ENCODE data around the gene SLC39A8. TPM values are rescaled to one million over a fixed set of nuclear protein-coding genes. Genes with fewer than 3 reads are reported as not detected.
"Not testable (repeated sequence)": the region's sequence is repeated elsewhere in the genome, so short reads cannot be mapped to it uniquely, and the experiment has no call there.

SLC39A8 gene
- total RNA-seq, 3 donors from 2014 or later (not counting 1 experiment from before 2014, with no cell fraction given), result 18.0 to 20.0 (median 18.2) TPM

- intact Hi-C loops (cut with micrococcal nuclease), result no loop called here
- TF ChIP-seq CTCF (IDR thresholded peaks at IDR 0.05), result no peak
- Mint-ChIP-seq H3K4me3 (no peak overlapping the region), H3K27me3 (ENCODE audit: low read depth in 2 of 2) (peaks cover 0 to 4% of the 10 kb centered on the region in 2 donors), H3K4me1 (no peaks in the 10 kb centered on the region), H3K27ac (no peak overlapping the region), H3K36me3 (no peaks in the 10 kb centered on the region), H3K9me3 (no peaks in the 10 kb centered on the region)
- no peak overlapping the region for H3K4me3 ChIP-seq (ENCODE audit: low read length)
- ATAC-seq (no peak), DNase-seq (no peak)
- H3K27me3 ChIP-seq (ENCODE audit: control insufficient read depth, insufficient read depth, low read length), result no peaks in the 10 kb centered on the region
- no peaks in the 10 kb centered on the region for H3K4me1 ChIP-seq (ENCODE audit: control insufficient read depth, insufficient read depth, low read length)
- H3K27ac ChIP-seq (ENCODE audit: low read length), result no peak overlapping the region
- H3K36me3 ChIP-seq (ENCODE audit: control insufficient read depth, insufficient read depth, low read length), result no peaks in the 10 kb centered on the region
- 100% methylated on average over 2 of the region's 2 CpGs for WGBS (ENCODE audit: insufficient coverage)
- no peaks in the 10 kb centered on the region for H3K9me3 ChIP-seq (ENCODE audit: control insufficient read depth, insufficient read depth, low read length)
Measured at GRCh38 chr4:102362922-102363432, 17.7 kb upstream of the SLC39A8 start.

GRCh38 chr4:102358128-102358527 is 12.8 kb upstream of the SLC39A8 start:
- peaks cover 5 to 12% of the 10 kb centered on the region in 2 donors for H3K27me3 Mint-ChIP-seq (ENCODE audit: low read depth in 2 of 2)
- no peaks in the 10 kb centered on the region for H3K9me3 ChIP-seq (ENCODE audit: control insufficient read depth, insufficient read depth, low read length)
- no peaks in the 10 kb centered on the region for H3K36me3 ChIP-seq (ENCODE audit: control insufficient read depth, insufficient read depth, low read length)
- no peak for DNase-seq
- no peaks in the 10 kb centered on the region for H3K27me3 ChIP-seq (ENCODE audit: control insufficient read depth, insufficient read depth, low read length)
- no peak overlapping the region for H3K4me3 Mint-ChIP-seq
- H3K4me3 ChIP-seq (ENCODE audit: low read length), result no peak overlapping the region
- no peaks in the 10 kb centered on the region for H3K9me3 Mint-ChIP-seq
- H3K36me3 Mint-ChIP-seq, result no peaks in the 10 kb centered on the region
- H3K4me1 Mint-ChIP-seq, result no peaks in the 10 kb centered on the region
- no peak for ATAC-seq
- H3K27ac Mint-ChIP-seq, result no peak overlapping the region
- WGBS (ENCODE audit: insufficient coverage), result 90% methylated on average over 3 of the region's 3 CpGs
- H3K27ac ChIP-seq (ENCODE audit: low read length), result no peak overlapping the region
- TF ChIP-seq CTCF (IDR thresholded peaks at IDR 0.05), result no peak
- no peaks in the 10 kb centered on the region for H3K4me1 ChIP-seq (ENCODE audit: control insufficient read depth, insufficient read depth, low read length)
- intact Hi-C loops (cut with micrococcal nuclease), result no loop called here

- intact Hi-C loops (cut with micrococcal nuclease); H3K27ac Mint-ChIP-seq; H3K36me3 ChIP-seq (ENCODE audit: control insufficient read depth, insufficient read depth, low read length); H3K27ac ChIP-seq (ENCODE audit: low read length); DNase-seq; H3K36me3 Mint-ChIP-seq; H3K9me3 ChIP-seq (ENCODE audit: control insufficient read depth, insufficient read depth, low read length); H3K4me3 ChIP-seq (ENCODE audit: low read length); H3K4me1 Mint-ChIP-seq; H3K9me3 Mint-ChIP-seq; H3K4me1 ChIP-seq (ENCODE audit: control insufficient read depth, insufficient read depth, low read length); H3K27me3 ChIP-seq (ENCODE audit: control insufficient read depth, insufficient read depth, low read length); ATAC-seq; H3K4me3 Mint-ChIP-seq: not testable (repeated sequence)
- peaks cover 3 to 14% of the 10 kb centered on the region in 2 donors for H3K27me3 Mint-ChIP-seq (ENCODE audit: low read depth in 2 of 2)
Measured at GRCh38 chr4:102357637-102358036, 12.4 kb upstream of the SLC39A8 start.

GRCh38 chr4:102356562-102357202 is 11.4 kb upstream of the SLC39A8 start:
- H3K9me3 Mint-ChIP-seq, result no peaks in the 10 kb centered on the region
- DNase-seq, result no peak
- Histone ChIP-seq H3K4me3 (ENCODE audit: low read length) (no peak overlapping the region), H3K27me3 (ENCODE audit: control insufficient read depth, insufficient read depth, low read length) (no peaks in the 10 kb centered on the region), H3K9me3 (ENCODE audit: control insufficient read depth, insufficient read depth, low read length) (no peaks in the 10 kb centered on the region), H3K4me1 (ENCODE audit: control insufficient read depth, insufficient read depth, low read length) (no peaks in the 10 kb centered on the region), H3K27ac (ENCODE audit: low read length) (no peak overlapping the region), H3K36me3 (ENCODE audit: control insufficient read depth, insufficient read depth, low read length) (no peaks in the 10 kb centered on the region)
- H3K4me1 Mint-ChIP-seq, result no peaks in the 10 kb centered on the region
- intact Hi-C loops (cut with micrococcal nuclease), result no loop called here
- ATAC-seq, result no peak
- H3K27ac Mint-ChIP-seq, result no peak overlapping the region
- 97% methylated on average over 3 of the region's 3 CpGs for WGBS (ENCODE audit: insufficient coverage)
- H3K27me3 Mint-ChIP-seq (ENCODE audit: low read depth in 2 of 2), result peaks cover 3 to 14% of the 10 kb centered on the region in 2 donors
- no peak for TF ChIP-seq CTCF (IDR thresholded peaks at IDR 0.05)
- H3K4me3 Mint-ChIP-seq, result no peak overlapping the region
- H3K36me3 Mint-ChIP-seq, result no peaks in the 10 kb centered on the region

Measured in natural killer cell (primary cell).